HepG2 (cell line): ENCODE results near the gene PHLPP2. TPM values are rescaled to one million over a fixed set of nuclear protein-coding genes. Genes with fewer than 3 reads are reported as not detected.

Source experiments
- AHR ChIP-seq: IDR thresholded peaks from 2 replicates; pipeline ENCODE4 v1.6.1; 2018; ENCODE audit warnings: missing genetic modification reagents, missing compliant biosample characterization
- CSRNP1 ChIP-seq: sonication (generic); formaldehyde crosslinking; IDR thresholded peaks from 2 replicates; pipeline ENCODE4 v1.8.1; 2023; ENCODE audit warnings: mild to moderate bottlenecking, missing genetic modification reagents
- FLYWCH1 ChIP-seq: sonication (generic); formaldehyde crosslinking; IDR thresholded peaks from 2 replicates; pipeline ENCODE4 v1.8.1; 2023; ENCODE audit warnings: mild to moderate bottlenecking, missing genetic modification reagents
- FOSL1 ChIP-seq: sonication (generic); formaldehyde crosslinking; IDR thresholded peaks from 2 replicates; pipeline ENCODE4 v1.9.0; 2021; ENCODE audit warnings: missing genetic modification reagents, borderline replicate concordance
- MZF1 ChIP-seq: sonication (generic); formaldehyde crosslinking; IDR thresholded peaks from 2 replicates; pipeline ENCODE4 v1.8.1; 2023; ENCODE audit warnings: mild to moderate bottlenecking, missing genetic modification reagents, borderline replicate concordance
- NKX3-1 ChIP-seq: sonication (generic); formaldehyde crosslinking; IDR thresholded peaks from 2 replicates; pipeline ENCODE4 v1.5.0; 2020; ENCODE audit warnings: missing genetic modification reagents
- NR2F2 ChIP-seq: IDR thresholded peaks from 2 replicates; pipeline ENCODE4 v1.6.1; 2012; ENCODE audit warnings: low read depth, inconsistent platforms, borderline replicate concordance
- PHF5A ChIP-seq: IDR thresholded peaks from one replicate; pipeline ENCODE4 v1.6.1; 2018; ENCODE audit warnings: low read depth, missing genetic modification reagents; ENCODE audit not compliant: unreplicated experiment
- SKI ChIP-seq: fragments of 450-650 bp; IDR thresholded peaks from one replicate; pipeline ENCODE4 v1.6.1; 2018; ENCODE audit warnings: mild to moderate bottlenecking; ENCODE audit not compliant: partially characterized antibody
- SMARCC2 ChIP-seq: fragments of 450-650 bp; IDR thresholded peaks from 2 replicates; pipeline ENCODE4 v1.6.1; 2017; ENCODE audit warnings: antibody characterized with exemption, mild to moderate bottlenecking
- ZNF44 ChIP-seq: sonication (generic); formaldehyde crosslinking; IDR thresholded peaks from 2 replicates; pipeline ENCODE4 v1.5.1; 2020; ENCODE audit warnings: mild to moderate bottlenecking, missing genetic modification reagents
- ZNF530 ChIP-seq: sonication (generic); formaldehyde crosslinking; IDR thresholded peaks from 2 replicates; pipeline ENCODE4 v1.5.0; 2020; ENCODE audit warnings: low read depth, mild to moderate bottlenecking, missing genetic modification reagents
- ZNF646 ChIP-seq: sonication (generic); formaldehyde crosslinking; IDR thresholded peaks from 2 replicates; pipeline ENCODE4 v1.9.0; 2021; ENCODE audit warnings: mild to moderate bottlenecking, missing genetic modification reagents
- ZNF670 ChIP-seq: sonication (generic); formaldehyde crosslinking; IDR thresholded peaks from 2 replicates; pipeline ENCODE4 v1.8.0; 2022; ENCODE audit warnings: mild to moderate bottlenecking, missing genetic modification reagents, borderline replicate concordance
- ZNF704 ChIP-seq: sonication (generic); formaldehyde crosslinking; IDR thresholded peaks from 2 replicates; pipeline ENCODE4 v1.8.1; 2023; ENCODE audit warnings: mild to moderate bottlenecking, inconsistent platforms, moderate library complexity, missing genetic modification reagents, borderline replicate concordance
- ZNF841 ChIP-seq: sonication (generic); formaldehyde crosslinking; IDR thresholded peaks from 2 replicates; pipeline ENCODE4 v1.8.1; 2023; ENCODE audit warnings: missing genetic modification reagents, borderline replicate concordance
- polyA plus RNA-seq, 8 experiments: library from polyadenylated mRNA; depleted of rRNA in 3 of 8; stranded (reverse) in 7 of 8; unstranded in 1 of 8; fragments of >200 nt; fragmentation: Illumina TruSeq in 4 of 8; extraction: Trizol in 4 of 8; gene quantifications; 2 replicates each; pipeline versions ENCODE4 v1.2.1 to v1.2.3, GENCODE V29; 2011 to 2016; ENCODE audit warnings: low read depth in 4 of 8, missing spikeins in 1 of 8, mixed read lengths in 1 of 8; ENCODE audit not compliant: insufficient read depth in 1 of 8
- total RNA-seq, 5 experiments: library from RNA; depleted of rRNA; stranded (reverse); fragments of >200 nt; fragmentation: Illumina TruSeq; extraction: Trizol; gene quantifications; 2 replicates each; pipeline ENCODE4 v1.2.3, GENCODE V29; 2016; ENCODE audit warnings: low read depth in 1 of 5
- TF ChIP-seq, protein P1 (sequence below): IDR thresholded peaks from 2 replicates; pipeline ENCODE4 v1.6.1; 2016
- TF ChIP-seq, protein P2 (sequence below): sonication (generic); formaldehyde crosslinking; IDR thresholded peaks from 2 replicates; pipeline ENCODE4 v1.4.0; 2020; ENCODE audit warnings: missing genetic modification reagents

PHLPP2 gene
- total and polyA plus RNA-seq, 2 of the 13 experiments (the other 11 are each of a cell fraction or from before 2014, with no cell fraction given) = 8.9 TPM

DNA sequence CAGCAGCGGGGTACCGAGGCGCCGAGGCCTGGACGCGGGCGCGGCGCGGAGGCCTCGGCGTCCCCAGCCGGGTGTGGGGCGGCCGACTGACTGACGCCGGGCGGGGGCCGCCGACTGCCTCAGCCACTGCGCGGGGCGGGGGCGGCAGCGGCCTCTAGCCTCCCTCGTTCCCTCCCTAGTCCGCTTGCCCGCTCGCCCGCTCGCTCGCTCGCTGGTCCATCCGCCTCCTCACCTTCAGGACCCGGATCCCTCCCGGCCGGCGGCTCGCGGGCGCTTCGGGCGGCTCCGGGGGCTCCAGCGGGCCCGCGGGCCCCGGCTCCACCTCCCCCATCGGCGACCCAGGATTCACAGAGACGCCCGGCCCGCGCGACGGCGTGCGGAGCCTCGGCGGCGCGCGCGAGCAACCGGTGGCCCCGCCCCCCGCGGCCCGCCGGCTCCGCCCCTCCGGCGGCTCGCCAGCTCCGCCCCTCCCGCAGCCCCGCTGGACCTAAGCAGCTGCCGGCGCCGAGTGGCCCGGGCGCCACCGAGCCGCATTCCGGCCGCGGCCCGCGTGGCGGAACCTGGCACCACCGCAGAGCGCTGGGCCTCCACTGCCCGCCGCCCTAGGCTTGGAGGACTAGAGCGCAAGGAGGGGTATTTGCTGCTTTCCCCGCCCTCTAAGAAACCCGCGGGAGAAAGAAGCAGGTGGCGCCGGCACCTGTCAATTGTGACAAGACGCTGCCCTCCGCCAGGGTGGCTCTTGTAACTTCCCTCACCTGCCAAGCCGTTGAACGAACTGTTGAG lies 773 bp downstream of the PHLPP2 start (continued):
- TF ChIP-seq ZNF646 (CRISPR knock-in tag) = no peak
- TF ChIP-seq SKI = peak; percentile 63
- TF ChIP-seq ZNF530 (CRISPR knock-in tag) = no peak
- no peak for TF ChIP-seq FOSL1
- TF ChIP-seq NKX3-1 (CRISPR knock-in tag) = no peak
- TF ChIP-seq FLYWCH1 (CRISPR knock-in tag) = no peak
- no peak for TF ChIP-seq CSRNP1 (CRISPR knock-in tag)
- no peak for TF ChIP-seq SMARCC2
- no peak for TF ChIP-seq NR2F2
- TF ChIP-seq, protein P1, sequence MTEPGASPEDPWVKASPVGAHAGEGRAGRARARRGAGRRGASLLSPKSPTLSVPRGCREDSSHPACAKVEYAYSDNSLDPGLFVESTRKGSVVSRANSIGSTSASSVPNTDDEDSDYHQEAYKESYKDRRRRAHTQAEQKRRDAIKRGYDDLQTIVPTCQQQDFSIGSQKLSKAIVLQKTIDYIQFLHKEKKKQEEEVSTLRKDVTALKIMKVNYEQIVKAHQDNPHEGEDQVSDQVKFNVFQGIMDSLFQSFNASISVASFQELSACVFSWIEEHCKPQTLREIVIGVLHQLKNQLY (CRISPR knock-in tag) = no peak
- no peak for TF ChIP-seq PHF5A (CRISPR knock-in tag)
- TF ChIP-seq ZNF841 = no peak
- 0 out of 2 replicates have a peak, but pooled peaks have one; percentile 41 for TF ChIP-seq ZNF44 (CRISPR knock-in tag)
- TF ChIP-seq AHR (CRISPR knock-in tag) = 0 out of 2 replicates have a peak, but pooled peaks have one; percentile 32
- TF ChIP-seq, protein P2, sequence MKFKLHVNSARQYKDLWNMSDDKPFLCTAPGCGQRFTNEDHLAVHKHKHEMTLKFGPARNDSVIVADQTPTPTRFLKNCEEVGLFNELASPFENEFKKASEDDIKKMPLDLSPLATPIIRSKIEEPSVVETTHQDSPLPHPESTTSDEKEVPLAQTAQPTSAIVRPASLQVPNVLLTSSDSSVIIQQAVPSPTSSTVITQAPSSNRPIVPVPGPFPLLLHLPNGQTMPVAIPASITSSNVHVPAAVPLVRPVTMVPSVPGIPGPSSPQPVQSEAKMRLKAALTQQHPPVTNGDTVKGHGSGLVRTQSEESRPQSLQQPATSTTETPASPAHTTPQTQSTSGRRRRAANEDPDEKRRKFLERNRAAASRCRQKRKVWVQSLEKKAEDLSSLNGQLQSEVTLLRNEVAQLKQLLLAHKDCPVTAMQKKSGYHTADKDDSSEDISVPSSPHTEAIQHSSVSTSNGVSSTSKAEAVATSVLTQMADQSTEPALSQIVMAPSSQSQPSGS (CRISPR knock-in tag) = no peak
- TF ChIP-seq MZF1 (CRISPR knock-in tag) = no peak
- TF ChIP-seq ZNF670 (CRISPR knock-in tag) = no peak
- TF ChIP-seq ZNF704 (CRISPR knock-in tag) = 0 out of 2 replicates have a peak, but pooled peaks have one; percentile 58
